GM12874 (cell line): ENCODE results near the gene EPHA4.

Source experiments
- CTCF ChIP-seq: IDR thresholded peaks from 2 replicates; pipeline ENCODE4 v1.5.1; 2011; ENCODE audit warnings: low read depth, mild to moderate bottlenecking, control low read depth, low read length, moderate library complexity; ENCODE audit not compliant: insufficient read depth

EPHA4 gene

DNA sequence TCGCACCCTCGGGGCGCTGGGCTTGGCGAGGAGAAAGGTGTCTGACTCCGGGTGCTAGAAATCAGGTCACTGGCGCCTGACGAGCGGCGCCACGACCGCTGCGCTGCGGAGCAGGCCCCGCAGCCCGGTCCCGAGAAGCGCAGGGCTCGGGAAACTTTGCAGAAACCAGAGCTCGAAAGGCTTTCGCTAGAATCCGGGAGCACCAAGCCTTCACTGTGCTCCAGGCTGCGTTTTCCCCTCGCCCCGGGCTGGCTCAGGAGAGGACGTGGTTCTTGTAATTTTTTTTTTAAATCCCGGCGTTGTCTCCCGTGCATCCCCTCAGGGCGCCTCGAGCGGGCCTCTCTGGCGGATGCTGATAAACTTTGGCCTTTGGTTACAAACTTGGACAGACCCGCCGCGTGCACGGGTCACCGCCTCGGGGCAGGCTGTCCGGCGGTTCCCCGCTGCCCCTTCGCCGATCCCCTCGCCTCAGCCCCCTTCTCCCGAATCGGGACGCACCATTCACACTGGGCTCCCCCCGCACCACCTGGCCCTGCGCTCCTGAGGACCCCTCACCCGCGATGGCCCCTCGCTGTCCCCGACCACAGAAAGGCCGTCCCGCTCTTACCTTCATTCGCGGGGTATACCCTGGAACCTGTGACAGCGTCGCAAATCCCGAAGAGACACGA, 419 bp downstream of the EPHA4 start:
- no peak for TF ChIP-seq CTCF

DNA sequence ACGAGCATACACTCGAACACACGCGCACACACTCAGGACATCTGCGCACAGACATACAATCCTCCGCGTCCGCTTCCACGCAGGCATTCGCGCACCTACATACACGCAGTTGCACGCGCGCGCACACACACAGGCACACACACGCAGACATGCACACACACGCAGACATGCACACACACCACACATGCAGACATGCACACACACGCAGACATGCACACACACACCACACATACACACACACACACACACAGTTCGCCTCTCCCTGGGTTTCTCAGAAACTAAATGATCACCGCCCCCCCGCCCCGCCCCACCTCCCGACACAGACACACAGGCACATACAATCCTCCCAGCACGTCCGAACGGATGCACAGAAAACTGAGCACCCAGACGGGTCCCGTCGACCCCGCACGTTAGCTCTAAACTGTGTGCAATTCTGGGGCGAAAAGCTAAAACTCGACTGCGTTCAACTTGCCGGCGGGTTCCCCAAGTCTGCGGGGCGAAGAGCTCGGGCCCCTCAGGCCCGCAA, 1.0 kb downstream of the EPHA4 start:
- no peak for TF ChIP-seq CTCF

DNA sequence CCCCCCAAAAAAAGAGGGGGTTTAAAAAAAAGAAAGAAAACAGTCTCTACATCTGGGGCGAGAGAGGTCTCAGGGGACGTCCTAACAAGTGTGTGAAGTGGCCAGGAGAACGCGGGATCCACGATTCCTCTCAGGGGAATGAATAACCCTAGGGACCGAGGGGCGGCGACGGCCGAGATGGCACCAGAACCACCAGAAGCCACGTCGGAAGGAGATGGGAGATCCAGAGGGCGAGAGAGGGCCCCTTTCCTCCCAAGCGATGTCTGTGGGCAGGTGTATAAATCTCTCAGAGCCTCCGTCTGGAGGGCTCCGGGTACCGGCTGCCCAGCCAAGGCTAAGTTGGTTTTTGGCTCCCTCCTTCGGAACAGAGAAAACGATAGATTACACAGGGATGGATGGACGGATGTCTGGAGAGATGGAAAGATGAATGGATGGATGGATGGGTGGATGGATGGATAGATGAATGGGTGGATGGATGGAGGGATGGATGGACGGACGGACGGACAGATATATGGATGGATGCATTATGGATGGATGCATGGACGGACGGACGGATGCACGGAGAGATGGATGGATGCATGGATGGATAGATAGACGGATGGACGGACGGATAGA, 1.7 kb downstream of the EPHA4 start:
- TF ChIP-seq CTCF = no peak

DNA sequence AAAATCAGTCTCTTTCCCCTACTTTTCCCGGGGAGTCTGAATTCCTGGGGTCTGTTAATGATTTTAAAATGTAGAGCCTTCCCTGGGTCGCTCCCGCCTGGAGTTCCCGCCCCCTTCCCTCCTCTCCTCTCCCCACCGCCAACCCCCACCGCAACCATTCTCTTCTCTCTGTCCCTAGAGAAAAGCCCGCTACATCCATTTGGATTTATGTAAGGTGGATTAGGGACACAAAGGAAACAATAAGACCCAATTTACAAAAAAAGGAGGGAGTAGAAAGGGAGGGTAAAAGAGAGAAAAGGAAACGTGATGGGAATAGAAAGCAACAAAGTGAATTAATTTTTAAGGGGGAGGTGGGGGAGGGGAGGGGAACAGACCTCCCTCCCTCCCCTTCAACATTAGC, 2.2 kb downstream of the EPHA4 start:
- no peak for TF ChIP-seq CTCF

- no peak for TF ChIP-seq CTCF
Observed at GRCh38 chr2:221569425-221569845, 2.7 kb downstream of the EPHA4 start.

DNA sequence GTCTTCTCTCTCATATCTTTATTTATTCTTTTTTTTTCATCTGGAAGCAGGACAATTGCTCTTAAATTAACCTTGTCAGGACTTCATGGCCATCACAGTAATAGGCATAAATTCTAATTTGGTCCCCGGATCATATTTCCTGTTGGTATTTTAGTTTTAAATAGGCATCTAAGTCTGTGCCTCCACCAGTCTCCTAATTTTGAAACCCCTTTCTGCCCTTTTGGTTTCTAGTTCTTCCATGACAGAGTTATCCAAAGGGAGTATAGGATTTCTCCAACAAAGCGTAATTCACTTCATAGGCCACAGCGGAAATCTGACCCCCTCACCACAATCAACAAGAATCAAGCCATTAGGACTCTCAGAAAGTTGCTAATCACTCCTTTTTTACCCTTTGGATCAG, 3.8 kb downstream of the EPHA4 start:
- no peak for TF ChIP-seq CTCF

DNA sequence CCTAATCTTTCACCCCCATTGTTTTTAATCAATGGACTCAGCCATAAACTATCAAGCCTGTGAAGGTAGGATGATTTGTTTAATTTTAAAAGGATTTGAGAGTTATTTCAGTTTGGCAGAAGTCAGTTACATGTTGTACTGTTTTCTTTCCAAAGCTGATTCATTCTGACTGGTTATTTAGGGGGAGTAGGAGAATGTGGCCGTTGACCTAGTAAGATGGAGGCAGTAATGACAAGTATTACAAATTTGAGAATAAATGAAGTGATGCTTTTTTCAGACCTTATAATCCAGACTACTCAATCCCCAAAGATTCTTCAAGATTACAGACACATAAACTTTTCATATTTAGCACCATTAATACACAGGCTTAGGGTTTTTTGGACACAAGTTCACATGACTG, 4.3 kb downstream of the EPHA4 start:
- TF ChIP-seq CTCF = no peak
